RWPE2 (cell line): ENCODE results near the gene NUBP2.

ENCODE experiments used
- ATAC-seq: fragments of 200-7000 bp; cut with Tn5 transposase; 3 replicates; pipeline ENCODE4 v1.9.1; 2021; ENCODE audit warnings: low read depth
- DNase-seq: peaks from one replicate; pipeline ENCODE4 v3.0.0-alpha.2; 2020; ENCODE audit warnings: low spot score
- H3K27ac ChIP-seq: fragments of 450-650 bp; 2 replicates; pipeline ENCODE4 v1.5.1; 2017; ENCODE audit warnings: mild to moderate bottlenecking; ENCODE audit not compliant: poor library complexity, severe bottlenecking
- H3K27me3 ChIP-seq: fragments of 250-450 bp; sonication (Bioruptor Pico); 2 replicates; pipeline ENCODE4 v1.5.1; 2021; ENCODE audit warnings: mild to moderate bottlenecking, moderate library complexity; ENCODE audit not compliant: insufficient read depth, poor library complexity, severe bottlenecking
- H3K36me3 ChIP-seq: fragments of 250-450 bp; sonication (Bioruptor Pico); 2 replicates; pipeline ENCODE4 v1.5.1; 2020; ENCODE audit warnings: low read depth, mild to moderate bottlenecking, moderate library complexity
- H3K4me1 ChIP-seq: fragments of 250-450 bp; sonication (Bioruptor Pico); 2 replicates; pipeline ENCODE4 v1.5.1; 2021; ENCODE audit warnings: mild to moderate bottlenecking, moderate library complexity; ENCODE audit not compliant: insufficient read depth, poor library complexity, severe bottlenecking
- H3K4me3 ChIP-seq: fragments of 250-450 bp; sonication (Bioruptor Pico); 2 replicates; pipeline ENCODE4 v1.5.1; 2021; ENCODE audit warnings: mild to moderate bottlenecking, moderate library complexity; ENCODE audit not compliant: severe bottlenecking
- H3K9me3 ChIP-seq: fragments of 250-450 bp; sonication (Bioruptor Pico); 2 replicates; pipeline ENCODE4 v1.5.1; 2021; ENCODE audit warnings: mild to moderate bottlenecking, moderate library complexity; ENCODE audit not compliant: severe bottlenecking
- TF ChIP-seq, protein P1 (sequence below): fragments of 450-650 bp; IDR thresholded peaks from one replicate; pipeline ENCODE4 v1.5.1; 2017; ENCODE audit warnings: mild to moderate bottlenecking, moderate library complexity; ENCODE audit not compliant: poor library complexity, severe bottlenecking

The NUBP2 gene

DNA sequence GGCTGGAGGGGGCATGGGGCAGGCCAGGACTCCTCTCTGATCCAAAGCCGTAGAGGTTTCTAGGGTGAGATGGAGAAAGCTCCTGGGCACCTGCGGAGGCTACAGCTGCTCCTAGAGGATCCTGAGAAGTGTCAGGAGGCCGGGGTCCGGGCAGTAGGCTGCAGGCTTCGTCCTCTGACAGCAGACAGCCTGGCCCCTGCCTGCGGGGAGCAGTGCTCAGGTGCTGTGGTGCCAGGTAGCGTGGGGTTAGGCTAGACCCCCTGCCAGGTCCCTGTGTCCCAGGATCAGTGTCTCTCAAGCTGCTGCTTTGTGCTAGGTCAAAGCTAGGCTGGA, 8.3 kb upstream of the NUBP2 start:
- peak overlapping the region; percentile 83 for H3K4me3 ChIP-seq
- ATAC-seq (no peak), DNase-seq (no peak)
- H3K4me1 ChIP-seq = peaks cover 4% of the 10 kb centered on the region
- H3K36me3 ChIP-seq = peaks cover 30% of the 10 kb centered on the region
- no peaks in the 10 kb centered on the region for H3K9me3 ChIP-seq
- H3K27ac ChIP-seq = peak overlapping the region; percentile 66
- H3K27me3 ChIP-seq = no peaks in the 10 kb centered on the region
- TF ChIP-seq, protein P1, sequence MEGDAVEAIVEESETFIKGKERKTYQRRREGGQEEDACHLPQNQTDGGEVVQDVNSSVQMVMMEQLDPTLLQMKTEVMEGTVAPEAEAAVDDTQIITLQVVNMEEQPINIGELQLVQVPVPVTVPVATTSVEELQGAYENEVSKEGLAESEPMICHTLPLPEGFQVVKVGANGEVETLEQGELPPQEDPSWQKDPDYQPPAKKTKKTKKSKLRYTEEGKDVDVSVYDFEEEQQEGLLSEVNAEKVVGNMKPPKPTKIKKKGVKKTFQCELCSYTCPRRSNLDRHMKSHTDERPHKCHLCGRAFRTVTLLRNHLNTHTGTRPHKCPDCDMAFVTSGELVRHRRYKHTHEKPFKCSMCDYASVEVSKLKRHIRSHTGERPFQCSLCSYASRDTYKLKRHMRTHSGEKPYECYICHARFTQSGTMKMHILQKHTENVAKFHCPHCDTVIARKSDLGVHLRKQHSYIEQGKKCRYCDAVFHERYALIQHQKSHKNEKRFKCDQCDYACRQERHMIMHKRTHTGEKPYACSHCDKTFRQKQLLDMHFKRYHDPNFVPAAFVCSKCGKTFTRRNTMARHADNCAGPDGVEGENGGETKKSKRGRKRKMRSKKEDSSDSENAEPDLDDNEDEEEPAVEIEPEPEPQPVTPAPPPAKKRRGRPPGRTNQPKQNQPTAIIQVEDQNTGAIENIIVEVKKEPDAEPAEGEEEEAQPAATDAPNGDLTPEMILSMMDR = no peak

GRCh38 chr16:1775006-1775845, 7.5 kb upstream of the NUBP2 start:
- no peak for DNase-seq
- Histone ChIP-seq H3K27ac (peak overlapping the region; percentile 66), H3K4me3 (no peak overlapping the region), H3K36me3 (peaks cover 28% of the 10 kb centered on the region), H3K27me3 (no peaks in the 10 kb centered on the region), H3K9me3 (no peaks in the 10 kb centered on the region), H3K4me1 (peaks cover 1% of the 10 kb centered on the region)
- TF ChIP-seq, protein P1 = no peak
- ATAC-seq = no peak

DNA sequence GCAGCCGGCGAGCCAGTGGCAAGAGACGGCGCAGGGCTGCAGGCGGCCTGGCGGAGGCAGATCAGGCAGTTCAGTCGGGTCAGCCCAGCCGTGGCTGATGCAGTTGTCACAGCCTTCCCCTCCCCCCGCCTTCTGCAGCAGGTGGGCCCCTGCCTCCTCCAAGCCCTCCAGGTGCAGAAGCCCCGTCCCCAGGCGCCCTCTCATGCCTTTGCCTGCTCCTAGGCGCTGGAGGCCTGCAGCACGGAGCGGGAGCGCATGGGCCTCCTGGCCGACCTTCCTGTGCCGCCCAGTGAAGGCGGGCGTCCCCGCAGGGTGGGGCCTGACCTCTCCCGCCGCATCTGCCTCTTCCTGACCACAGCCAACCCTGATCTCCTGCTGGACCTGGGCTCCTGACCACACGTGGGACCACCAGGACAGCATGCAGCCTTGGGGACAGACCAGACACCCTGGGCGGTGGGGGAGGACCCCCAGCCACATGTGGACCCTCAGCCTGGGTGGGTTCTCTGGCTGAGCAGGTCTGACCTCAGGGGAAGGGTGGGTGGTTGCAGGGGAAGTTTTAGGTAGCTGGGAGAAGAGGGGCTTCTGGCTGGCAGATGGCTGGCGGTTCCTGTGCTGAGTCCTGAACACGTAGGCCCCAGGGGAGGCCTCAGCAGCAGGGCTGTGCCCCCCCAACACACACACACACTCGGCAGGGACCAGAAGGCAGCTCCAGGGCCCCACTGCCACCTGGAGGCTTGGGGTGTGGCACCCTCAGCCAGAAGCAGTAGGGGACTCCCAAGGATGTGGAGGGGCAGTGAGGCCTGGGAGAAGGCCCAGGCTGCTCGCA, 6.7 kb upstream of the NUBP2 start:
- Histone ChIP-seq H3K27me3 (no peaks in the 10 kb centered on the region), H3K4me3 (no peak overlapping the region), H3K9me3 (no peaks in the 10 kb centered on the region), H3K27ac (no peak overlapping the region), H3K4me1 (no peaks in the 10 kb centered on the region), H3K36me3 (peaks cover 33% of the 10 kb centered on the region)
- TF ChIP-seq, protein P1 = no peak
- no peak for ATAC-seq
- no peak for DNase-seq

DNA sequence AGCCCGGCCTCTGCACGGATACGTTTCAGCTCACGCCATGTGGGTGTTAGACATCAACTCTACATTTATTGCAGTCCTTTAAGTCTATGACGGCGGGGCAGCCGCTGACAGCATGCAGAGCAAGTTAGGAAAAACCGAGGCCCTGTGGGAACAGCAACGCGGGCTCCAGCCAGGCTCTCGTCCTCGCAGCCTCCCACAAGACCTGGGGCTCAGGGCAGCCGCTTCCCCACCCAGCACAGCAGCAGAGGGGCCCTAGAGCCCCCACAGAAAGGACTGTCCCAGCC, 6.1 kb upstream of the NUBP2 start:
- no peaks in the 10 kb centered on the region for H3K4me1 ChIP-seq
- TF ChIP-seq, protein P1 = no peak
- no peak for DNase-seq
- peaks cover 34% of the 10 kb centered on the region for H3K36me3 ChIP-seq
- H3K27ac ChIP-seq = no peak overlapping the region
- H3K27me3 ChIP-seq = no peaks in the 10 kb centered on the region
- H3K4me3 ChIP-seq = no peak overlapping the region
- ATAC-seq = no peak
- H3K9me3 ChIP-seq = no peaks in the 10 kb centered on the region

GRCh38 chr16:1776991-1777374, 5.8 kb upstream of the NUBP2 start:
- H3K9me3 ChIP-seq = no peaks in the 10 kb centered on the region
- no peak overlapping the region for H3K27ac ChIP-seq
- no peak overlapping the region for H3K4me3 ChIP-seq
- H3K4me1 ChIP-seq = no peaks in the 10 kb centered on the region
- TF ChIP-seq, protein P1 = no peak
- no peak for DNase-seq
- H3K27me3 ChIP-seq = no peaks in the 10 kb centered on the region
- peaks cover 32% of the 10 kb centered on the region for H3K36me3 ChIP-seq
- no peak for ATAC-seq
